K562 (cell line): ENCODE data around the gene PARK7. TPM values are rescaled to one million over a fixed set of nuclear protein-coding genes. Genes with fewer than 3 reads are reported as not detected.
"Not testable (repeated sequence)": the region's sequence is repeated elsewhere in the genome, so short reads cannot be mapped to it uniquely, and the experiment has no call there.

Experiments
- ATAC-seq: fragments of 200-7000 bp; cut with Tn5 transposase; 3 replicates; pipeline ENCODE4 v1.9.1; 2020; ENCODE audit warnings: moderate library complexity
- BruUV-seq: library from RNA; stranded (reverse); fragments of 400-500 nt; replicated peaks from 2 replicates; lab custom pipeline; 2021; lab: Mats Ljungman, UMichigan
- CTCF ChIA-PET: fragments of 300-600 bp; formaldehyde crosslinking; extraction: SDS; loops from one replicate; lab custom pipeline; 2021; ENCODE audit warnings: low intra/inter-chr PET ratio; lab: Yijun Ruan, JAX
- POLR2A ChIA-PET: fragments of 300-600, 350-650 bp; sonication (Branson Sonifier 250); formaldehyde crosslinking; extraction: SDS; loops from one replicate; lab custom pipeline; 2021; ENCODE audit warnings: antibody characterized with exemption, inconsistent platforms; lab: Yijun Ruan, JAX
- DNase-seq, 4 experiments: peaks; one replicate each; pipeline versions ENCODE4 v3.0.0 to v3.0.0-alpha.2; 2011 to 2018; ENCODE audit warnings: low spot score in 3 of 4, mixed read lengths in 3 of 4; ENCODE audit errors: extremely low read depth in 1 of 4
- FAIRE-seq: peaks from 2 replicates; lab custom pipeline; 2011; peaks lifted over from hg19 to GRCh38; lab: Jason Lieb, UNC
- H2AFZ ChIP-seq: 2 replicates; pipeline ENCODE4 v1.6.0; 2011; ENCODE audit warnings: low read depth, low read length, control low read depth, inconsistent platforms
- H3K27ac ChIP-seq: fragments of 200-600 bp; 3 replicates; pipeline ENCODE4 v1.8.0; 2011; ENCODE audit warnings: low read depth, mild to moderate bottlenecking, control low read depth, inconsistent platforms, low read length, moderate library complexity, mixed read lengths; ENCODE audit errors: extremely low read depth
- H3K27me3 ChIP-seq, 2 experiments: fragments of 300-600 bp in 1 of 2; 2 replicates in 1 of 2; 3 replicates in 1 of 2; pipeline versions ENCODE4 v1.6.0 to v1.8.0; 2011; ENCODE audit warnings: inconsistent platforms in 2 of 2, low read length in 2 of 2, mild to moderate bottlenecking in 1 of 2, mixed read lengths in 1 of 2, moderate library complexity in 1 of 2; ENCODE audit not compliant: control insufficient read depth in 2 of 2, insufficient read depth in 2 of 2
- H3K36me3 ChIP-seq: fragments of 300-600 bp; 3 replicates; pipeline ENCODE4 v1.8.0; 2011; ENCODE audit warnings: mild to moderate bottlenecking, low read length, inconsistent platforms; ENCODE audit not compliant: control insufficient read depth, insufficient read depth
- H3K4me1 ChIP-seq, 2 experiments: fragments of 200-600 bp in 1 of 2; replicated peaks in 1 of 2; 2 replicates in 1 of 2; 3 replicates in 1 of 2; pipeline versions ENCODE4 v1.5.1 to v1.8.0; 2011; ENCODE audit warnings: inconsistent platforms in 2 of 2, low read length in 2 of 2, mild to moderate bottlenecking in 1 of 2, mixed read lengths in 1 of 2, moderate library complexity in 1 of 2; ENCODE audit not compliant: control insufficient read depth in 2 of 2, insufficient read depth in 2 of 2
- H3K4me2 ChIP-seq: 2 replicates; pipeline ENCODE4 v1.6.1; 2011; ENCODE audit warnings: low read length, control low read depth, inconsistent platforms, mixed read lengths; ENCODE audit not compliant: insufficient read depth
- H3K4me3 ChIP-seq: fragments of 200-600 bp; sonication (generic), shearing (Covaris generic); 2 replicates; pipeline ENCODE4 v1.5.1; 2016; ENCODE audit warnings: control low read depth, inconsistent platforms
- H3K79me2 ChIP-seq: fragments of 200-600 bp; 3 replicates; pipeline ENCODE4 v1.8.0; 2011; ENCODE audit warnings: low read length, inconsistent platforms; ENCODE audit not compliant: control insufficient read depth, insufficient read depth
- H3K9ac ChIP-seq, 2 experiments: 2 replicates each; pipeline versions ENCODE4 v1.6.0 to v1.6.1; 2011; ENCODE audit warnings: low read depth in 2 of 2, low read length in 2 of 2, control low read depth in 1 of 2, inconsistent platforms in 1 of 2, mild to moderate bottlenecking in 1 of 2, mixed read lengths in 1 of 2; ENCODE audit not compliant: insufficient read depth in 1 of 2
- H3K9me1 ChIP-seq: one replicate; pipeline ENCODE4 v1.6.0; 2011; ENCODE audit warnings: inconsistent platforms, mild to moderate bottlenecking, low read length, moderate library complexity; ENCODE audit not compliant: control insufficient read depth, insufficient read depth
- H3K9me3 ChIP-seq: replicated peaks from 2 replicates; pipeline ENCODE4 v1.5.1; 2011; ENCODE audit warnings: low read depth, low read length, inconsistent platforms; ENCODE audit not compliant: control insufficient read depth, insufficient read depth
- H4K20me1 ChIP-seq: replicated peaks from 2 replicates; pipeline ENCODE4 v1.6.1; 2011; ENCODE audit warnings: low read length, inconsistent platforms, mixed read lengths; ENCODE audit not compliant: control insufficient read depth, insufficient read depth
- EGR1 ChIP-seq: fragments of 450-650 bp; conservative IDR thresholded peaks from 2 replicates; pipeline ENCODE4 v1.6.1; 2017; ENCODE audit warnings: mild to moderate bottlenecking
- ETS2 ChIP-seq: IDR thresholded peaks from 2 replicates; pipeline ENCODE4 v1.6.1; 2016; ENCODE audit warnings: borderline replicate concordance, missing genetic modification characterization, mild to moderate bottlenecking, moderate library complexity, missing compliant biosample characterization; ENCODE audit not compliant: poor library complexity, severe bottlenecking
- MEF2A ChIP-seq: IDR thresholded peaks from 2 replicates; pipeline ENCODE4 v1.6.1; 2011; ENCODE audit warnings: low read depth, mild to moderate bottlenecking, low read length, moderate library complexity; ENCODE audit not compliant: control insufficient read depth
- ZFP36 ChIP-seq: fragments of 150-350 bp; IDR thresholded peaks from 2 replicates; pipeline ENCODE4 v1.6.1; 2018; ENCODE audit warnings: low read length, low read depth; ENCODE audit not compliant: partially characterized antibody
- WGBS: fragments of 100-300 bp; shearing (Covaris generic); methylation state at CpG from one replicate; pipeline ENCODE4 v1.1.6; 2016; ENCODE audit warnings: low coverage, mixed read lengths; ENCODE audit not compliant: insufficient coverage; ENCODE audit errors: missing lambda C conversion rate; 5-methylcytosine and 5-hydroxymethylcytosine counted together
- in situ Hi-C: fragments of 300-500 bp; cut with MboI; formaldehyde crosslinking; loops from 4 replicates; pipeline ENCODE4 v1.15.0; 2018; ENCODE audit warnings: inconsistent platforms, mixed read lengths
- intact Hi-C: fragments of 100-400 bp; cut with micrococcal nuclease; formaldehyde crosslinking; loops from 2 replicates; pipeline ENCODE4 v1.14.2; 2022
- polyA plus RNA-seq, 8 experiments: library from polyadenylated mRNA; depleted of rRNA in 4 of 8; stranded (reverse) in 5 of 8; unstranded in 3 of 8; fragments of >200 nt; fragmentation: Nextera tagmentation in 2 of 8; fragmentation: Illumina TruSeq in 1 of 8; extraction: Ambion mirVana in 2 of 8; extraction: Trizol in 1 of 8; gene quantifications; 2 replicates each; pipeline versions ENCODE4 v1.2.1 to v1.2.3, GENCODE V29; 2011 to 2014; ENCODE audit warnings: inconsistent platforms in 1 of 8, missing spikeins in 1 of 8
- total RNA-seq, 7 experiments: library from RNA; depleted of rRNA in 6 of 7; stranded (reverse); fragments of >200 nt in 6 of 7; fragmentation: Illumina TruSeq in 2 of 7; extraction: Trizol in 2 of 7; gene quantifications; 2 replicates each; pipeline versions ENCODE4 v1.2.1 to v1.2.3, GENCODE V29; 2011 to 2021; ENCODE audit warnings: low replicate concordance in 1 of 7

Gene PARK7
- total and polyA plus RNA-seq, 9 of the 15 experiments (the other 6 are each of a cell fraction or from before 2014, with no cell fraction given) = 374 to 1,298 (median 484) TPM

DNA sequence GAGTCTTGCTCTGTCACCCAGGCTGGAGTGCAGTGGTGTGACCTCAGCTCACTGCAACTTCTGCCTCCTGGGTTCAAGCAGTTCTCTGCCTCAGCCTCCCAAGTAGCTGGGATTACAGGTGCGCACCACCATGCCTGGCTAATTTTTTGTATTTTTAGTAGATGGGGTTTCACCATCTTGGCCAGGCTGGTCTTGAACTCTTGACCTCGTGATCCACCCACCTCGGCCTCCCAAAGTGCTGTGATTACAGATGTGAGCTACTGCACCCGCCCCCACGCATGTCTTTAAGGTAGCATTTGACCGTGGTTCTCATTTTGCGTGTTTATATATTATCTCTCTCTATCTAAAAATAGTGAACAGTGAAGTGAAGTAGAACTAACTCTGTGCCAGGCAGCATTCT lies 2.3 kb downstream of the PARK7 start:
- WGBS = 84% methylated on average over 7 of the region's 7 CpGs
- DNase-seq, H2AFZ ChIP-seq, intact Hi-C loops, H3K27ac ChIP-seq, FAIRE-seq, H3K4me2 ChIP-seq, BruUV-seq, H3K4me3 ChIP-seq, H3K9ac ChIP-seq, H3K9me1 ChIP-seq, H3K27me3 ChIP-seq, ATAC-seq, in situ Hi-C loops, H4K20me1 ChIP-seq, CTCF ChIA-PET, H3K9me3 ChIP-seq: not testable (repeated sequence)
- TF ChIP-seq EGR1 = 0 out of 2 replicates have a peak, but pooled peaks have one; percentile 34
- POLR2A ChIA-PET = interaction anchor here (0.6 to 0.7 kb wide), 2 partner anchors 10 to 12 kb away, joined by 3 to 4 read pairs; no protein-coding TSS in a partner anchor
- peaks cover 61% of the 10 kb centered on the region for H3K36me3 ChIP-seq
- H3K4me1 ChIP-seq = peaks cover 14 to 15% of the 10 kb centered on the region in 2 experiments; a peak in 2 of 5 replicates
- peaks cover 76% of the 10 kb centered on the region for H3K79me2 ChIP-seq

DNA sequence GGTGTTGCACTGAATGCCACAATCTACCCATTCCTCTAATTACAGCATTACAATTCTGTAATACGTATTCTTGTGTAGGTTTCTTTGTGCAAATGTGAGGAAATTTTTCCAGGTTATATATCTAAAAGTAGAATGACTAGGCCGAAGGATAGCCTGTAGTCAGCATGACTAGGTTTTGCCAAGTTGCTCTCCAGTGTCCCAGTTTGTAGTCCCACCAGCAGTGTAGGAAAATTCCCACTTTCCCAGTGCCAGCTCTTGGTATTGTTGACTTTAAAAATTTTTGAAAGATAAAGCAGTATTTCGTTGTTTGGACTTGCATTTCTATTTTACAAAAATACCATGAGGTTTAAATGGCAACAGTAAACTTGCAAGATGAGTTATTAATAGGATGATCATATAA lies 3.0 kb downstream of the PARK7 start:
- Histone ChIP-seq H3K9ac (no peak overlapping the region), H3K79me2 (peaks cover 79% of the 10 kb centered on the region), H3K9me1 (no peaks in the 10 kb centered on the region), H3K27me3 (no peaks in the 10 kb centered on the region), H4K20me1 (no peaks in the 10 kb centered on the region), H3K36me3 (peaks cover 67% of the 10 kb centered on the region), H3K4me3 (no peak overlapping the region), H3K27ac (no peak overlapping the region), H2AFZ (no peak overlapping the region), H3K9me3 (no peaks in the 10 kb centered on the region), H3K4me2 (no peak overlapping the region), H3K4me1 (peaks cover 14 to 15% of the 10 kb centered on the region in 2 experiments; a peak in 2 of 5 replicates)
- DNase-seq = no peak
- 98% methylated on average over 3 of the region's 3 CpGs for WGBS
- ChIA-PET POLR2A (no interaction called here), CTCF (no interaction called here)
- TF ChIP-seq MEF2A = no peak
- no peak for TF ChIP-seq ZFP36
- TF ChIP-seq ETS2 (tag) = no peak
- ATAC-seq = no peak
- no TSS peak for BruUV-seq
- intact Hi-C loops (no loop called here), in situ Hi-C loops (no loop called here)
- no peak for FAIRE-seq
